ENCODE results near the gene CCDC102B. TPM values are rescaled to one million over a fixed set of nuclear protein-coding genes. Genes with fewer than 3 reads are reported as not detected.
A peak's percentile ranks its signal among the peaks of the same experiment; 100 is the strongest.

The CCDC102B gene
- total RNA-seq, 1 donor, result 3.1 TPM

DNA sequence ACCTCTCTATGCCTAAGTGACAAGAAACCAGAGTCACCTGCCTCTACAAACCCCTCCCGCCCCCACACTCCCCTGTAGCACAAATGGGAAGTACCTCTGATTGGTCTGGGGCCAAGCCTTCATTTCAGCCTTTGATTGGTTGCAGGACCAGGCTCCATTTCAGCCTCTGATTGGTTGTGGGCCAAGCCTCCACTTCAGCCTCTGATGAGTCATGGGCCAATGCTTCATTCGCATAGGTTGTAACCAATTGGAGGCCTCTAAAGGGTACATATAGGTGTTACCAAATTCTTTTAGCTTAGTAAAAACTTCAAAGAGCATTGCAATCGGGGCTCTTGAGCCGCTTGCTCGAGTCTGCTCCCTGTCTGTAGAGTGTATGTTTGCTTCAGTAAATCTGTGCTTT lies 25.0 kb downstream of the CCDC102B start:
- TF ChIP-seq, protein P1, sequence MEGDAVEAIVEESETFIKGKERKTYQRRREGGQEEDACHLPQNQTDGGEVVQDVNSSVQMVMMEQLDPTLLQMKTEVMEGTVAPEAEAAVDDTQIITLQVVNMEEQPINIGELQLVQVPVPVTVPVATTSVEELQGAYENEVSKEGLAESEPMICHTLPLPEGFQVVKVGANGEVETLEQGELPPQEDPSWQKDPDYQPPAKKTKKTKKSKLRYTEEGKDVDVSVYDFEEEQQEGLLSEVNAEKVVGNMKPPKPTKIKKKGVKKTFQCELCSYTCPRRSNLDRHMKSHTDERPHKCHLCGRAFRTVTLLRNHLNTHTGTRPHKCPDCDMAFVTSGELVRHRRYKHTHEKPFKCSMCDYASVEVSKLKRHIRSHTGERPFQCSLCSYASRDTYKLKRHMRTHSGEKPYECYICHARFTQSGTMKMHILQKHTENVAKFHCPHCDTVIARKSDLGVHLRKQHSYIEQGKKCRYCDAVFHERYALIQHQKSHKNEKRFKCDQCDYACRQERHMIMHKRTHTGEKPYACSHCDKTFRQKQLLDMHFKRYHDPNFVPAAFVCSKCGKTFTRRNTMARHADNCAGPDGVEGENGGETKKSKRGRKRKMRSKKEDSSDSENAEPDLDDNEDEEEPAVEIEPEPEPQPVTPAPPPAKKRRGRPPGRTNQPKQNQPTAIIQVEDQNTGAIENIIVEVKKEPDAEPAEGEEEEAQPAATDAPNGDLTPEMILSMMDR (IDR thresholded peaks at IDR 0.05; ENCODE audit: insufficient read depth, low read length), result no peak
- DNase-seq (ENCODE audit: low read depth), result no peak
- H3K4me3 ChIP-seq (ENCODE audit: low read depth, low read length), result no peak overlapping the region

DNA sequence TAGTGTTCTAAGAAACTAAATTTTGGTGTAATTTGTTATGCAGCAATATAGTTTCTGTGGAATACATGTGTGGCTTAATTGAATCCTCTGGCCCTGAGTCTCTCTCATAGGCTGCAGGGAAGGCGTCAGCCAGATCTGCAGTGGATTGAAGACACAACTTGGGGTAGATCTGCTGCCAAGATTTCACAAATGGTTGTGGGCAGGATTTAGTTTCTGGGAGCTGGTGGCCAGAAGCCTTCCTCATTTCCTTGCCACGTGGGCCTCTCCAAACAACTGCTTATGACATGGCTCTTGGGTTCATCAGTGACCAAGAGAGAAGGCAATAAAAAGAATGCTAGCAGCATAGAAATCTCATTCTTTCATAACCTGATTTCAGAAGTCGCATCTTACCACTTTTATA lies 28.2 kb downstream of the CCDC102B start:
- peak; percentile 37 for DNase-seq (ENCODE audit: low read depth)
- TF ChIP-seq, protein P1 (IDR thresholded peaks at IDR 0.05; ENCODE audit: insufficient read depth, low read length), result no peak
- H3K4me3 ChIP-seq (ENCODE audit: low read depth, low read length), result no peak overlapping the region

DNA sequence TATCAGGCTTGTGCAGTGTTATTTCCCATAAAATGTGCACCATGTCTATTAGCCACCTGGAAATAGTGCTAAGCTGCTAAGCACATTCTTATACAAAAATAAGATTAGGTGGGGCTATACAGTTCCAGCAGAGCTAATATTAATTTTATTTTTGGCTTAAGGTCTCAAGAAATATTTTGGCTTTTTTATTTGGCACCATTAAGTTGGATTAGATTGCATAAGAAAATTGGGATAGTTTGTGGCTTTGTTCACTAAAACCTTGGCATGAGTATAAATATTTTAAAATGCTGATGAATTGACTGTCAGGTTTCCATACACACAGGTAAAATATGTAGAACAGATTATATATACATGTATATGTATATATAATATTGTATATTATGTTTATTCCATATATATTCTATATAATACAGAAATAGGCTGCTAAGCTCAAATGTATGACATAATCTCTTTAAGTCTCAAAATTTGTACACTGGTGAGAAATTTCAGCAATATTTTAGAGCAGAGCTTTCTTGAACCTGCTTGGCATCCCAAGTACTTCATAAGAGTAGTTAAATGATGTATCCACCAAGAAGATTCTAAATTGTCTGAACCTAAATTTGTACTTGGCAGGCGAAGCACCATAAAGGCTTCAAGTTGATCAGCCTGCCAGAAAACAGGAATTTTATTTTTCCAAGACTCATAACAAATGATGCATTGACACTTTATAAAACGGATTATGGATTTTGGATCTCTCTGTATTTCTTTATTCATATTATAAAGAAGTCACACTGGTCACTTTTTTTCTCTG lies 32.6 kb downstream of the CCDC102B start:
- TF ChIP-seq, protein P1 (IDR thresholded peaks at IDR 0.05; ENCODE audit: insufficient read depth, low read length), result no peak
- DNase-seq (ENCODE audit: low read depth), result no peak
- no peak overlapping the region for H3K4me3 ChIP-seq (ENCODE audit: low read depth, low read length)

DNA sequence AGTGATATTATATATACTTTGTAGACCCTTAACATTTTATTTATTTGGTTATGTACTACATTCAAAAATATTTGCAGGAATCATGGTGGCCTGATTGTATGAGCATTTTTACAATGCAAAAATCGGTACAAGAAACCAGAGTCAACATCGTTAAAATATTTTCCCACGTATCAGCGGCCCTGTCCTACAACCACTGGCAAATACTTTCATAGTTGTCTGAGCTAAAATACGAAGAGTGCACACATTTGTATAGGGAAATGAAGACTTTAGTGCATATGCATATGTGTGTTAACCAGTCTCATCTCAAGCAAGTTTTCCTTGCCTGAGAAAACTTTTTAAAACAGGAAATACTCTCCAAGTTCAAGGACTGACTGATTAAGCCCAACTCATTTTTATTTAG lies 35.9 kb downstream of the CCDC102B start:
- H3K4me3 ChIP-seq (ENCODE audit: low read depth, low read length), result no peak overlapping the region
- DNase-seq (ENCODE audit: low read depth), result no peak
- TF ChIP-seq, protein P1 (IDR thresholded peaks at IDR 0.05; ENCODE audit: insufficient read depth, low read length), result no peak

DNA sequence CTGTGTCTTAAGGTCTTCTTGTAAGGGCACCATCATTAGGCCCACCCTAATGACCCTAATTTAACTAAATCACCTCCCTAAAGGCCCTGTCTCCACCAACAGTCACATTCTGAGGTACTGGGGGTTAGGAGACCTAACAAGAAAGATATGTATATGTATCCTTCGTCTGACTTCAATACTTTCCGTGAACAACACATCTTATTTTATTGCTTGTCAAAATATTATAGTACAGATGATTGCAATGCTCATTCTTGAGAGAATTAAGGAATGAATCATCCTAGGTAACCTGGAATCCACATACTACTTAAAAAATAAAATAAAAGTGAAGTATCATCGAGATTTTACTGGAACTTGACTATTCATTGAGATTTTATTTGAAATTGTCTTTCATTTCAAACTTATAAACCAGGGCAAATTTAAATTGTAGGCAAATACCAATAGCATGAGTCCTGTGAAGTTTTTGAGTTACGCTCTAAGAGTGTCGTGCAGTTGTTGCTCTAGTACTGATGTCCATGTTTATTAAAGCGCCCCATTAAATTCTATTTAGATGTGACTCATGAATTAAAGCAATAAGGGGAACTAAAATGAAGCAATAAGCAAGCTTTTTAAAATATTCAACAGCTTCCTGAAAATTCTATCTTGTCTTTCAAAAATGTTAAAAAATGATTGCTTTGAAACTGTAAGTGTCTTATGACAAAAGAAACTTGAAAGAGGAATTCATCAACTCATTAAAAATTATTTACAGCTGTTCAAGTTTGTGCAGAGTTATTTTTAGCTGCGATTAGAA lies 40.0 kb downstream of the CCDC102B start:
- TF ChIP-seq, protein P1 (IDR thresholded peaks at IDR 0.05; ENCODE audit: insufficient read depth, low read length), result no peak
- H3K4me3 ChIP-seq (ENCODE audit: low read depth, low read length), result no peak overlapping the region
- DNase-seq (ENCODE audit: low read depth), result no peak

DNA sequence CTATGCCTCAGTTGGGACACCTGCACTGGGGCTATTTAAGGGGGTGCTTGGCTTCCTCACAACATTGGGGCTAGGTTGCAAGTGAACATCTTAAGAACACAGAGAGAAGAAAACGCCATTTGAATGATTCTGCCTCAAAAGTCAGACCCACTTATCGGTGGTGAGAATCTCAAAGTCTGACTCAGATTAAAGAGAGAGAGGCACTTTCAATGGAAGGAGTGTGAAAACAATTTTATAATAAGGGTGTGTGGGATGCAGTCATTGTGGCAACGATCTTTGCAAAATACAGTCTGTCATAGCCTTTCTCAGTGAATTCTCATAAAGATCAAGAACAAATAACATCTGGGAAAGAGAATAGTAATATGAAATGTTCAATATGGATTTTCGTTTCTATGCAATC lies 41.8 kb downstream of the CCDC102B start:
- no peak for DNase-seq (ENCODE audit: low read depth)
- H3K4me3 ChIP-seq (ENCODE audit: low read depth, low read length), result no peak overlapping the region
- TF ChIP-seq, protein P1 (IDR thresholded peaks at IDR 0.05; ENCODE audit: insufficient read depth, low read length), result no peak
